HG03135 (cell line): ENCODE measurements around the gene BGN.

ENCODE experiments used
- ATAC-seq: cut with Tn5 transposase; IDR thresholded peaks from one replicate; pipeline ENCODE4 v1.9.1; 2021; ENCODE audit warnings: mild to moderate bottlenecking, moderate library complexity; ENCODE audit not compliant: unreplicated experiment

Gene BGN

GRCh38 chrX:153459986-153460385, 34.8 kb upstream of the BGN start:
- ATAC-seq = no peak

DNA sequence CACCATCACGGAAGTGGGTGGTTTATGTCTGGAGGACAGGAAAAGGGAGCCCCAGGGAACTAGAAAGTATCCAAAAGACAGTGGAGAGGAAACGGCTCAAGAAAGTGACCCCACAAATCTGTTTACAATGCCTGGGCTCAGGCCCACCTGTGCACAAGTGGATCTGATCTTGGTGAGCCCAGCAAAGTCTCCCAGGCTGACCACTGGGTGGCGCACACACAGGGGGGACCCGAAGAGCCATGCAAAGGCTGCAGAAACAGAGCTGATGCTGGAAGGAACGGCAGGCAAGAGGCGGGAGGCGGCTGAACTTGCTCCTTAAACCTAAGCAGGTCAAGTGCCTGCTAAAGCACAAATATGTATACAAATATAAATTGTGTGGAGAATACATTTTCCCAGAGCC, 34.0 kb upstream of the BGN start:
- ATAC-seq = no peak

DNA sequence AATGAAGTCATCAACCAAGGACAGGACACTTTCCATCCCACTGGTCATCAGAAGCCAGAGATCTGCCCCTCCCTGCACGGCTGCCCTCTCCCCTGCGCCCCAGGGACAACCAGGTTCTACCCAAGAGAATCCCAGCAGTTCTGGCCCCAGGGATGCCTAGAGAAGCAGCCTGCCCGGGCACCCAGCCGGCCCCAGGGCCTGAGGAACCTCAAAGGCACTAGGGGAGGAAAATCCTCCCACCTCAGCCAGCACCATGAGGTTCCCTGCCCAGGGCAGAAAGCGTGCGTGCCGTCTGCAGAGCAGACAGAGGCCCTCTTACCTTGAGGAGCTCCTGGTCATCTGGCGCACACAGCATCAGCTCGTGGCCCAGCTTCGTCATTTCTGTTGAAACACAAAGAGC, 32.5 kb upstream of the BGN start:
- no peak for ATAC-seq

GRCh38 chrX:153463031-153463430, 31.7 kb upstream of the BGN start:
- no peak for ATAC-seq

- no peak for ATAC-seq
Observed at GRCh38 chrX:153463556-153463955, 31.2 kb upstream of the BGN start.

DNA sequence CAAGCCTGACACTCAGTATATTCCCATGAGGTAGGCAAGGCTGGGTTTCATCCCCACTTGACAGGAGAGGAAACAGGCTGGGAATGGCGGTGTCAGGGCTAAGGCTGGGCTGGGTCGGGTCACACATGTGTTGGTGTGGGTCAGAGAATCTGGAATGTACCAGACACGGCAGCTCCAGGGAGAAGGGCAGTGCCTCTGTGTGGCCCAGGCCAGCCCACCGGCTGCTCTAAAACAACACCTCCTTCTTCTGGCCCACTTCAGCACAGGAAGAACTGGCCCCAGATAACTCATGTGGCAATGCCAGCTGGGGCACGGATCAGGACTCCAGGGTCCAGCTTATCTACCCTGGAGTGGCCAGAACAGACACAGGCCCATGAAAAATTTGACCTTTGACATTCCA, 30.7 kb upstream of the BGN start:
- ATAC-seq = no peak

- no peak for ATAC-seq
Observed at GRCh38 chrX:153465691-153466380, 28.9 kb upstream of the BGN start.

DNA sequence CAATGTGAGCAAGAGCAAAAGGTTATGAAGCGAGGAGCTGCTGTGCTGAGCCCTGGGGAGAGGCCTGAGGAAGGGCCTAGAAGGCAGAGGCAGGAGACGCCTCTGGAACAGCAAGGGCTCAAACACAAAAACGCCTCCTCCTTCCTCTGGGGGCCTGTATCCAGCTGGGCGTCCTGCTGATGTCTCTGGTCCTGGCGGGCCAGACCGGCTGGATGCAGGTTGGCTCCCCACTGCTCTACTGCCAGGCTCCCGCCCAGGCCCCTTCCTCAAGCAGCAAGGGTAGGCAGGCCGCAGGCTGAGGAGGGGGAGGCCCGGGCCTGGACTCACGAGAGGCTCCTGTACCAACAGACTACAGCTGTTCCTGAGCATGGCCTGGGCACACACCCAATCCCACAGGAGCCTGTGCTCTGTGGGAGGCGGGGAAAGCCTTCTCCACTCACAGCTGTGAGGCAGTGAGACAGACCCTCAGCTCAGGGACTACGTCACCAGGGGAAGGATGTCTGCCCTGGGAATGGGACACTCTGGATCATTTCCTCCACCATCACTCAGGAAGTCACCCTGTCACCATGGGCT, 26.7 kb upstream of the BGN start:
- no peak for ATAC-seq

DNA sequence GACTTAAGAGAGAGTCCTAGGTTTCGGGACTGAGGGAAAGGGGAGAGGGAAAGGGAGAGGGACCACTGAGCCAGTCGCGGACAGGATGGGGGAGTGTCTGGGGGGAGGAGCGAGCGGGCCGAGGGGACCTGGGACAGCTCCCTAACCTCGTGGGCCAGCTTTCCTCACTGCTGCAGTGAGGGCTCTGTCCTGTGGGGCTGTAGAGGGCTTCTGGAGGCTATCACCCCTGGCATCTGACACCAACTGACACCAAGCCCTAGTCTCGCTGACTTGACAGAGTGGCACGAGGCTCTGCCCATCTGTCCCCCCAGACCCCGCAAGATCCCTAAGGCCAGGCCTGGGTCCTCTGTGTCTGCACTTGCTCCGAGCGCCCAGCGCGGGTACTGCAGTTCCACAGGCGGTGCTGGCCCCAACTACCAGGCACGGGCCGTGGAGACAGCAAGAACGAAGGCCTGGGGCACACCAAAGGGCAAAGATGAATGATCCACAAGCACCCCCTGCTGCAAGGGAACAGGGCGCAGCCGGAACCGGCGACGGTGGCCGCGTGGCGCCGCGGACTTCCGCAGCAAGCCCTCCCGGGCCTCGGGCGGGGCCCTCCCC, 24.9 kb upstream of the BGN start:
- ATAC-seq = peak; percentile 38

GRCh38 chrX:153470411-153471363, 24.1 kb upstream of the BGN start, which contains the start of gene HAUS7:
TSS of gene HAUS7 (minus strand) at chrX:153470576. CDS start at chrX:153470557, 19 bp downstream.
- peak; percentile 70 for ATAC-seq

DNA sequence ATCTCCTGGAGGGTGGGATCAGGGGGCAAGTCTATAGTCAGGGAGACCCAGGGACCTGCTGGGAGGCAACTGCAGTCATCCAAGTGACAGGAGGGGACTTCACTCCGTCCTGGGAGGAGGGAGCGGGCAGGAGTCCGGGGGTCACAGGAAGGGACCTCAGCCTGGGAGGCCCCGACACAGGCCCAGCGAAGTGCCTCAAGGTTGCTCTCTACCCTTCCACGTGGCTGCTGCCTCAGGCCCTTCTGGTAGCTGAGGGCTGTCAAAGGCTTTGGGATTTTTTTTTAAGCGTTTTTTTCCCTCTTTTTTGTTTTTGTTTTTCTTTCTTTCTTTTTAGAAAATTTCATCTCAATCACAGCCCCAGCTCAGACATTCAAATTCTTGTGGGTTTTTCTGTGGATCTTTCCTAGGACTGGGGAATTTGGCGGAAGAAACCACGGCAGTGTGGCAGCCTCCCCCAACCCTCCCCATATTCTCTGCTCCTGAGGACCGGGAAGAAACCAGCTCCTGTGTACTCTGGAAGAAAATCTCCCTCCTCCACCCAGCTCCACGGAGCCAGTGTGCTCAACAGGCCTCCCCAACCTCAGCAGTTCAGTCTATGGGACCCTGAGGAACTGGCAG, 23.0 kb upstream of the BGN start:
- ATAC-seq = no peak

- ATAC-seq = no peak
Observed at GRCh38 chrX:153473126-153473525, 21.7 kb upstream of the BGN start.

DNA sequence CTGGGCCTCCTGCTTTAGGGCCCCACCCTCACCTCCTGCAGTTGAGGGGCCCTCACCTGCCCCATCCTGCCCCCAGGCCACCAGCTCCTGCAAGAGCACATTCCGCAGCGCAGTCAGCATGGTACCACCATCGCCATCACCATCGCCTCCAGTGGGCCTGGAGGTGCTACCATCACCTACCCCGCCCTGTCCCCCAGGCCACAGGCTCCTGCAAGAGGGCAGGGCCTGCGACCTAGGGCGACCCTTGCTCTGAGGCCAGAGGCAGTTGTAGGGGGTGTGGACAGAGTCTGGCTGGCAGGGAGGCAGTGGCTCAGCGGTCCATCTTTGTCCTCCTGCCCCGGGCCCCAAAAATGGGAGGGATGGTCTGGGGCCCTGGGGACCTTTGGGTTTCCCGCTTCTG, 20.5 kb upstream of the BGN start:
- no peak for ATAC-seq

DNA sequence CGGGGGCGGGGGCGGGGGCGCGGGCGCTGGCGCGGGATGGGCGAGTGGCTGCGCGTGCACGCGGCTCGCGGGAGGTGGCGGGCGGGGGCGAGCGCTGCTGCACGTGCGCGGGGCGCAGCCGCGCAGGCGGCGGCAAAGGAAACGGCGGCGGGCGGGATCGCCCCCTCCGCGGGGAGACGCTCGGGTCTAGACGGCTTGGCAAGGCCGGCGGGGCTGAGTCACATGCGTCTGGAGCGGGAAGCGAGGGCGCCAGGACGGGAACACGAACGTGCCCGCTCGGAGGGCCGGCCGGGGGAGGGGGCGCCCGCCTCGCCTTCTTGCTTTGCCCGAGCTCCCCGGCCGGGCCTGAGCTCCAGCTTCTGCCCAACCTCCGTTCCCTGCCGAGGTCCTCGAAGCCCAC, 20.1 kb upstream of the BGN start:
- ATAC-seq = no peak

- ATAC-seq = no peak
Observed at GRCh38 chrX:153475271-153475670, 19.5 kb upstream of the BGN start.

DNA sequence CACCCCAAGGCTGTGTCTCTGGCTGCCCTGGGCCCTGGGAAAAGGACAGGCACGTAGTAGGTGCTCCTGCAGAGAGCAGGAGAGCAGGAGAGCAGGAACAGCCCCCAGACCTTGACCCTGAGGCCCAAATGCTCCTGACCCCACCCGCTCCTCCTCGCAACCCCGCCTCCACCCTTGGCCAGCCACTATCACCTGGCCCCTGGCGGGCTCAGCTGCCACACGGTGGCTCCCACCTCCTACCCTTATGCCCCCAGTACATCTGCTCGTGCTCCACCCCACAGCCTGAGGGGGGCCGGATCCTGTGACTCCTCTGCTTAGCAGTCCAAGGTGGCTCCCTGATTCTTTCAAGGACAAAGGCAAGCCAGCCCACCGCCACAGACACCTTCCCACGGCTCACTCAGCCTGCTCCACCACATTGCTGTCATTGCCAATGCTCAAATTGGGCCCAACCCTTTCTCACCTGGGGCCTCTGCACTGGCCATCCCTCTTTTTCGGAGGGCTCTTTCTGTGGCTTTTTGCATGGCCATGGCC, 19.0 kb upstream of the BGN start:
- no peak for ATAC-seq

- ATAC-seq = no peak
Observed at GRCh38 chrX:153476666-153477363, 18.0 kb upstream of the BGN start.

DNA sequence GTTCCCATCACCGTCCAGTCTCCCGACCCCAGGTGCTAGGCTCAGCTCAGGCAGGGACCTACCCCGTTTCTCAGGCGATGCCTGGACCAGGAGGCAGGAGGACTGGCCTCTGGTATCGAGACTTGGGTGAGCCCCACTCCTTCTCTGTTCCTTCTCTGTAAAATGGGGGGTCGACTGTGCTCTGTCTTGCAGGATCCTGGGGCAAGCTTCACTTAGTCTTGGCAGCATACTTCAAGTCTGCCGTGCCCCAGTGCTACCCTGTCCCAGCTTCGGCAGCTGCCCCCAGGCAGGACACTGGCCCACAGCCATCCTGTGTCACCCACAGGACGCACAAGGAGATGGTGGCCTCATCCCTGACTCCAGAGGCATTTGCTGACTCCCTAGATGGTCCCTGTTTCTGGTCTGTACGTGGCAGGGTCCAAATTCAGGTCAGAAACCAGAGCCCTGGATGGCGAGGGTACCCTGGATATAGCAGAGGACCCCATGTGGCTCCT, 17.4 kb upstream of the BGN start:
- ATAC-seq = no peak

DNA sequence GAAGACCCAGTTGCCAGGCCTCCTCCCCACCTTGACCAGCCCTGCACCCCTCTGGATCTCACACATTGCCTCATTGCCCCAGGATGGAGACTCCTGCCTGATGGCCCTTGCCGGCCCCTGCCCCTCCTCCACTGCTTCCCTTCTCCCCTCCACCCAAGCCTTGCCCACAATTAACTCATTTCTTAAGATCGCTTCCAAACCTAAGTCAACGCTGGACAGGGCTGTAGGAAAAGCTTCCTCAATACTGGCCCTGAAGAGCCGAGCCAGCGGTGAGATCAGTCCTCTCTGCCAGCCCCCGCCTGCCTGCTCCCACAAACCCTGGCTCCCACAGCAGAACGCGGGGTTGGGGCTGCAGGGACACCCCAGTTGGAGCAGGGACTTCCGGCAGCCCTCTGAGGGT, 16.9 kb upstream of the BGN start:
- ATAC-seq = no peak

GRCh38 chrX:153478746-153479145, 16.0 kb upstream of the BGN start:
- ATAC-seq = no peak
